Activated CD8-positive, alpha-beta T cell treated with anti-CD3 and anti-CD28 coated beads for 36 hours (primary cell): ENCODE data around the gene SSX7. TPM values are rescaled to one million over a fixed set of nuclear protein-coding genes. Genes with fewer than 3 reads are reported as not detected.
"Not testable (repeated sequence)": the region's sequence is repeated elsewhere in the genome, so short reads cannot be mapped to it uniquely, and the experiment has no call there.

Experiments
- ATAC-seq: fragments of 200-7000 bp; cut with Tn5 transposase; one replicate; pipeline ENCODE4 v1.10.0; 2021; ENCODE audit warnings: mild to moderate bottlenecking, moderate library complexity
- CTCF ChIA-PET: fragments of 350-600 bp; sonication (Branson Sonifier 250); formaldehyde crosslinking; loops from one replicate; lab custom pipeline; 2021; ENCODE audit warnings: antibody characterized with exemption; lab: Charles Lee
- POLR2A ChIA-PET: fragments of 350-600 bp; sonication (Branson Sonifier 250); formaldehyde crosslinking; loops from one replicate; lab custom pipeline; 2021; ENCODE audit warnings: antibody characterized with exemption; lab: Charles Lee
- DNase-seq: peaks from one replicate; pipeline ENCODE4 v3.0.0-alpha.2; 2020
- H3K27ac Mint-ChIP-seq: one replicate; pipeline ENCODE4 v1.8.0; 2021; ENCODE audit warnings: mild to moderate bottlenecking, mixed read lengths
- H3K27me3 Mint-ChIP-seq: one replicate; pipeline ENCODE4 v1.8.0; 2021; ENCODE audit warnings: mixed read lengths
- H3K36me3 Mint-ChIP-seq: one replicate; pipeline ENCODE4 v1.8.0; 2021; ENCODE audit warnings: low read depth, mixed read lengths
- H3K4me1 Mint-ChIP-seq: one replicate; pipeline ENCODE4 v1.8.0; 2021; ENCODE audit warnings: low read depth, mixed read lengths
- H3K4me3 Mint-ChIP-seq: one replicate; pipeline ENCODE4 v1.8.0; 2021; ENCODE audit warnings: mild to moderate bottlenecking, moderate library complexity, mixed read lengths
- H3K9me3 Mint-ChIP-seq: one replicate; pipeline ENCODE4 v1.8.0; 2021; ENCODE audit warnings: mixed read lengths
- CTCF ChIP-seq: fragments of 200-600 bp; IDR thresholded peaks from one replicate; pipeline ENCODE4 v1.8.0; 2022; ENCODE audit warnings: antibody characterized with exemption, mild to moderate bottlenecking
- intact Hi-C: fragments of 100-400 bp; cut with micrococcal nuclease; formaldehyde crosslinking; loops from one replicate; pipeline ENCODE4 v1.10.0; 2022
- total RNA-seq, 2 experiments: library from RNA; stranded (reverse); gene quantifications; one replicate each; pipeline ENCODE4 v1.2.3, GENCODE V29; 2021

The SSX7 gene
- not detected for total RNA-seq

- H3K4me3 Mint-ChIP-seq, H3K27me3 Mint-ChIP-seq, ATAC-seq, H3K4me1 Mint-ChIP-seq, H3K27ac Mint-ChIP-seq, DNase-seq, POLR2A ChIA-PET, intact Hi-C loops, H3K9me3 Mint-ChIP-seq, CTCF ChIA-PET, H3K36me3 Mint-ChIP-seq: not testable (repeated sequence)
Measured at GRCh38 chrX:52654800-52655199, at the start of gene SSX7. Gene SSX7 (minus strand): TSS chrX:52654900. CDS start chrX:52653472, 1,428 bp downstream.

GRCh38 chrX:52692034-52692433 lies 37.3 kb upstream of the SSX7 start:
- H3K36me3 Mint-ChIP-seq, POLR2A ChIA-PET, H3K9me3 Mint-ChIP-seq, H3K27ac Mint-ChIP-seq, ATAC-seq, H3K27me3 Mint-ChIP-seq, DNase-seq, intact Hi-C loops, H3K4me1 Mint-ChIP-seq, H3K4me3 Mint-ChIP-seq, CTCF ChIA-PET: not testable (repeated sequence)

GRCh38 chrX:52662218-52662617 lies 7.5 kb upstream of the SSX7 start:
- H3K9me3 Mint-ChIP-seq, H3K4me3 Mint-ChIP-seq, CTCF ChIA-PET, POLR2A ChIA-PET, intact Hi-C loops, ATAC-seq, H3K36me3 Mint-ChIP-seq, H3K27me3 Mint-ChIP-seq, H3K4me1 Mint-ChIP-seq, DNase-seq, H3K27ac Mint-ChIP-seq: not testable (repeated sequence)

- intact Hi-C loops, DNase-seq, H3K4me1 Mint-ChIP-seq, H3K27me3 Mint-ChIP-seq, CTCF ChIA-PET, POLR2A ChIA-PET, H3K9me3 Mint-ChIP-seq, ATAC-seq, H3K36me3 Mint-ChIP-seq, H3K4me3 Mint-ChIP-seq, H3K27ac Mint-ChIP-seq: not testable (repeated sequence)
Measured at GRCh38 chrX:52655475-52655874, 775 bp upstream of the SSX7 start.

GRCh38 chrX:52650676-52651075 lies 4.0 kb downstream of the SSX7 start:
- intact Hi-C loops, POLR2A ChIA-PET, H3K9me3 Mint-ChIP-seq, H3K36me3 Mint-ChIP-seq, H3K4me1 Mint-ChIP-seq, H3K27me3 Mint-ChIP-seq, ATAC-seq, H3K4me3 Mint-ChIP-seq, H3K27ac Mint-ChIP-seq, CTCF ChIA-PET, DNase-seq: not testable (repeated sequence)

GRCh38 chrX:52648956-52649355 lies 5.7 kb downstream of the SSX7 start:
- POLR2A ChIA-PET, ATAC-seq, H3K4me3 Mint-ChIP-seq: not testable (repeated sequence)

GRCh38 chrX:52628483-52628882 lies 26.2 kb downstream of the SSX7 start:
- H3K4me1 Mint-ChIP-seq, H3K36me3 Mint-ChIP-seq, H3K27ac Mint-ChIP-seq, intact Hi-C loops, CTCF ChIA-PET, POLR2A ChIA-PET, H3K4me3 Mint-ChIP-seq, H3K9me3 Mint-ChIP-seq, DNase-seq, ATAC-seq, H3K27me3 Mint-ChIP-seq: not testable (repeated sequence)

More at GRCh38 chrX:52648956-52649355, 5.7 kb downstream of the SSX7 start:
- H3K27me3 Mint-ChIP-seq, intact Hi-C loops, H3K9me3 Mint-ChIP-seq, CTCF ChIA-PET, H3K36me3 Mint-ChIP-seq, H3K27ac Mint-ChIP-seq, DNase-seq, H3K4me1 Mint-ChIP-seq: not testable (repeated sequence)

- H3K27ac Mint-ChIP-seq, H3K4me1 Mint-ChIP-seq, DNase-seq, ATAC-seq, POLR2A ChIA-PET, H3K27me3 Mint-ChIP-seq, H3K36me3 Mint-ChIP-seq, H3K9me3 Mint-ChIP-seq, CTCF ChIA-PET, H3K4me3 Mint-ChIP-seq, intact Hi-C loops: not testable (repeated sequence)
Measured at GRCh38 chrX:52620661-52621060, 34.0 kb downstream of the SSX7 start.

GRCh38 chrX:52608961-52609360 lies 45.7 kb downstream of the SSX7 start:
- TF ChIP-seq CTCF: no peak
- ChIA-PET POLR2A (no interaction called here), CTCF (no interaction called here)
- no peaks in the 10 kb centered on the region for H3K36me3 Mint-ChIP-seq
- intact Hi-C loops: no loop called here
- no peak overlapping the region for H3K27ac Mint-ChIP-seq
- no peaks in the 10 kb centered on the region for H3K4me1 Mint-ChIP-seq
- no peak overlapping the region for H3K4me3 Mint-ChIP-seq
- no peaks in the 10 kb centered on the region for H3K9me3 Mint-ChIP-seq
- H3K27me3 Mint-ChIP-seq: no peaks in the 10 kb centered on the region
- ATAC-seq (no peak), DNase-seq (no peak)

- H3K27ac Mint-ChIP-seq, H3K36me3 Mint-ChIP-seq, H3K27me3 Mint-ChIP-seq, intact Hi-C loops, ATAC-seq, CTCF ChIA-PET, DNase-seq, H3K4me1 Mint-ChIP-seq, POLR2A ChIA-PET, H3K9me3 Mint-ChIP-seq, H3K4me3 Mint-ChIP-seq: not testable (repeated sequence)
Measured at GRCh38 chrX:52603151-52603550, 51.5 kb downstream of the SSX7 start.
